H9 (cell line): ENCODE results near the gene ATG12. TPM values are rescaled to one million over a fixed set of nuclear protein-coding genes. Genes with fewer than 3 reads are reported as not detected.

Experiments used
- DNase-seq: peaks from one replicate; pipeline ENCODE4 v3.0.0-alpha.2; 2017
- H2AFZ ChIP-seq: one replicate; pipeline ENCODE4 v1.6.1; 2013; ENCODE audit warnings: mild to moderate bottlenecking, low read length, control low read depth, moderate library complexity
- H2AK5ac ChIP-seq: 2 replicates; pipeline ENCODE4 v1.6.1; 2013; ENCODE audit warnings: low read length, control low read depth, mixed read lengths; ENCODE audit not compliant: insufficient read length
- H2BK120ac ChIP-seq: one replicate; pipeline ENCODE4 v1.6.1; 2013; ENCODE audit warnings: low read depth, mild to moderate bottlenecking, low read length, control low read depth, inconsistent platforms; ENCODE audit not compliant: poor library complexity, severe bottlenecking
- H2BK12ac ChIP-seq: 2 replicates; pipeline ENCODE4 v1.6.1; 2013; ENCODE audit warnings: low read length, control low read depth, mixed read lengths, low read depth; ENCODE audit not compliant: insufficient read length
- H2BK15ac ChIP-seq: 2 replicates; pipeline ENCODE4 v1.6.1; 2013; ENCODE audit warnings: low read depth, low read length, control low read depth
- H2BK20ac ChIP-seq: one replicate; pipeline ENCODE4 v1.6.1; 2013; ENCODE audit warnings: low read depth, mild to moderate bottlenecking, low read length, control low read depth, inconsistent platforms; ENCODE audit not compliant: poor library complexity, severe bottlenecking
- H2BK5ac ChIP-seq: 2 replicates; pipeline ENCODE4 v1.6.1; 2013; ENCODE audit warnings: low read length, control low read depth, mixed read lengths; ENCODE audit not compliant: insufficient read length
- H3K14ac ChIP-seq: 2 replicates; pipeline ENCODE4 v1.6.1; 2013; ENCODE audit warnings: low read length, control low read depth; ENCODE audit not compliant: insufficient read depth
- H3K18ac ChIP-seq: 2 replicates; pipeline ENCODE4 v1.6.1; 2013; ENCODE audit warnings: low read depth, mild to moderate bottlenecking, mixed read lengths, low read length, control low read depth; ENCODE audit not compliant: insufficient read length
- H3K23ac ChIP-seq: 2 replicates; pipeline ENCODE4 v1.6.1; 2013; ENCODE audit warnings: low read length, control low read depth, mixed read lengths, low read depth; ENCODE audit not compliant: insufficient read length
- H3K23me2 ChIP-seq: 2 replicates; pipeline ENCODE4 v1.6.1; 2013; ENCODE audit warnings: low read depth, mild to moderate bottlenecking, mixed read lengths, low read length, control low read depth; ENCODE audit not compliant: insufficient read length, poor library complexity, severe bottlenecking
- H3K27ac ChIP-seq: 2 replicates; pipeline ENCODE4 v1.5.1; 2013; ENCODE audit warnings: low read length, control low read depth, mixed read lengths, low read depth; ENCODE audit not compliant: insufficient read length
- H3K27me3 ChIP-seq: 2 replicates; pipeline ENCODE4 v1.6.1; 2013; ENCODE audit warnings: low read length, control low read depth, inconsistent platforms; ENCODE audit not compliant: insufficient read depth
- H3K4ac ChIP-seq: 2 replicates; pipeline ENCODE4 v1.6.1; 2013; ENCODE audit warnings: low read depth, mild to moderate bottlenecking, control low read depth, inconsistent platforms, low read length, moderate library complexity
- H3K4me1 ChIP-seq: 2 replicates; pipeline ENCODE4 v1.6.1; 2013; ENCODE audit warnings: low read length, control low read depth, inconsistent platforms; ENCODE audit not compliant: insufficient read depth
- H3K4me2 ChIP-seq: 2 replicates; pipeline ENCODE4 v1.6.1; 2013; ENCODE audit warnings: low read length, control low read depth, mixed read lengths; ENCODE audit not compliant: insufficient read length, insufficient read depth
- H3K56ac ChIP-seq: 2 replicates; pipeline ENCODE4 v1.6.1; 2013; ENCODE audit warnings: low read depth, mild to moderate bottlenecking, mixed read lengths, low read length, control low read depth; ENCODE audit not compliant: insufficient read length
- H3K79me1 ChIP-seq: 2 replicates; pipeline ENCODE4 v1.6.1; 2013; ENCODE audit warnings: low read depth, mild to moderate bottlenecking, moderate library complexity, low read length, control low read depth, inconsistent platforms; ENCODE audit not compliant: insufficient read depth, poor library complexity, severe bottlenecking
- H3K79me2 ChIP-seq: 2 replicates; pipeline ENCODE4 v1.6.1; 2013; ENCODE audit warnings: low read length, control low read depth, inconsistent platforms; ENCODE audit not compliant: insufficient read depth
- H3K9ac ChIP-seq: 2 replicates; pipeline ENCODE4 v1.6.1; 2013; ENCODE audit warnings: low read length, control low read depth, mixed read lengths; ENCODE audit not compliant: insufficient read length; ENCODE audit errors: extremely low read depth
- H3K9me3 ChIP-seq: one replicate; pipeline ENCODE4 v1.6.1; 2013; ENCODE audit warnings: low read depth, low read length, inconsistent platforms; ENCODE audit not compliant: control insufficient read depth
- H3T11ph ChIP-seq: one replicate; pipeline ENCODE4 v1.6.1; 2013; ENCODE audit warnings: mild to moderate bottlenecking, low read length, control low read depth, inconsistent platforms
- H4K20me1 ChIP-seq: one replicate; pipeline ENCODE4 v1.6.1; 2013; ENCODE audit not compliant: control insufficient read depth, insufficient read length, insufficient read depth
- H4K5ac ChIP-seq: 2 replicates; pipeline ENCODE4 v1.6.1; 2013; ENCODE audit warnings: low read depth, mild to moderate bottlenecking, mixed read lengths, low read length, control low read depth; ENCODE audit not compliant: insufficient read length
- H4K8ac ChIP-seq: replicated peaks from 2 replicates; pipeline ENCODE4 v1.6.1; 2013; ENCODE audit warnings: low read length, control low read depth, mixed read lengths, low read depth; ENCODE audit not compliant: insufficient read length
- H4K91ac ChIP-seq: 2 replicates; pipeline ENCODE4 v1.6.1; 2013; ENCODE audit warnings: low read depth, mild to moderate bottlenecking, moderate library complexity, mixed read lengths, low read length, control low read depth; ENCODE audit not compliant: insufficient read length
- H3K27ac Mint-ChIP-seq, 3 experiments: 2 replicates in 2 of 3; 3 replicates in 1 of 3; pipeline ENCODE4 v1.8.0; 2020 to 2021; ENCODE audit warnings: mixed read lengths in 3 of 3, mild to moderate bottlenecking in 1 of 3, moderate library complexity in 1 of 3
- H3K27me3 Mint-ChIP-seq: 2 replicates; pipeline ENCODE4 v1.8.0; 2021; ENCODE audit warnings: low read depth, mild to moderate bottlenecking, moderate library complexity, mixed read lengths
- H3K36me3 Mint-ChIP-seq, 3 experiments: 2 replicates in 2 of 3; 3 replicates in 1 of 3; pipeline ENCODE4 v1.8.0; 2020 to 2021; ENCODE audit warnings: low read depth in 3 of 3, mixed read lengths in 3 of 3; ENCODE audit not compliant: insufficient read depth in 1 of 3
- H3K4me1 Mint-ChIP-seq, 2 experiments: 2 replicates each; pipeline ENCODE4 v1.8.0; 2020; ENCODE audit warnings: mixed read lengths in 2 of 2
- H3K4me3 Mint-ChIP-seq, 2 experiments: 2 replicates in 1 of 2; 3 replicates in 1 of 2; pipeline ENCODE4 v1.8.0; 2020 to 2021; ENCODE audit warnings: mild to moderate bottlenecking in 2 of 2, mixed read lengths in 2 of 2, moderate library complexity in 1 of 2
- H3K9me3 Mint-ChIP-seq, 2 experiments: 2 replicates in 1 of 2; 3 replicates in 1 of 2; pipeline ENCODE4 v1.8.0; 2020; ENCODE audit warnings: mild to moderate bottlenecking in 2 of 2, mixed read lengths in 2 of 2, moderate library complexity in 1 of 2
- WGBS: extraction: QIAGEN DNeasy Blood & Tissue Kit; methylation state at CpG from one replicate; pipeline ENCODE4 v1.1.7; 2013; ENCODE audit warnings: missing lambda C conversion rate, low lambda C conversion rate, mixed read lengths; ENCODE audit not compliant: insufficient read length; ENCODE audit errors: extremely low coverage; 5-methylcytosine and 5-hydroxymethylcytosine counted together
- total RNA-seq: library from RNA; stranded (reverse); gene quantifications from 2 replicates; pipeline ENCODE4 v1.2.1, GENCODE V29; 2021
- TF ChIP-seq, protein P1 (sequence below): fragments of 200-600 bp; sonication (generic); conservative IDR thresholded peaks from 3 replicates; pipeline ENCODE4 v1.8.0; 2021; ENCODE audit warnings: antibody characterized with exemption, mild to moderate bottlenecking

The ATG12 gene
- total RNA-seq, 1 experiment from 2014 or later, result 52.9 TPM

DNA sequence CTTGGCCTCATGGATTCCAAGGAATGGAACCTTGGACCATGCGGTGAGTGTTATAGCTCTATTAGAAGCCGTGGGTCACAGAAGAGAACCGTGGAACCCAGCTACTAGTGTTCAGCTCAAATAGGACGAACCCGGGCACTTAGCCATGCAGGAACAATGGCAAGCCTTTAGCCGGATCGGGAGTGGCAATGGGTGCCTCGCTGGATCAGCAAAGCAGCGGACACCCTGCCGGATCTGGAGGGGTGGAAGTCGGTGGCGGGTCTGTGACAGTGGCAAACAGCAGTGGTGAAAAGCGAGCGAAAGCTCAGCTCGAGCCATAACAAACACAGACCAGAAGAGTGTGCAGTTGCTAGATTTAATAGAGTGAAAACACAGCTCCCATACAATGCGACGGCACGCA lies 22.5 kb downstream of the ATG12 start:
- H3K79me1 ChIP-seq, result no peaks in the 10 kb centered on the region
- no peaks in the 10 kb centered on the region for H3K4me1 ChIP-seq
- H3K9me3 Mint-ChIP-seq, result peaks cover 0 to under 1% of the 10 kb centered on the region in 2 experiments; a peak in 2 of 5 replicates
- H3K27ac ChIP-seq, result no peak overlapping the region
- peaks cover 26% of the 10 kb centered on the region for H3K27me3 Mint-ChIP-seq
- H4K20me1 ChIP-seq, result no peaks in the 10 kb centered on the region
- H3K4me1 Mint-ChIP-seq, result peaks cover 16 to 18% of the 10 kb centered on the region in 2 experiments
- no peak overlapping the region for H2AFZ ChIP-seq
- no peak overlapping the region for H4K91ac ChIP-seq
- no peaks in the 10 kb centered on the region for H3K9me3 ChIP-seq
- H2BK20ac ChIP-seq, result no peak overlapping the region
- no peak overlapping the region for H3K14ac ChIP-seq
- H3K56ac ChIP-seq, result no peak overlapping the region
- no peak overlapping the region for H2BK15ac ChIP-seq
- no peak overlapping the region for H3K18ac ChIP-seq
- peaks cover 9% of the 10 kb centered on the region; the same call in 1 of the 2 replicates for H3K27me3 ChIP-seq
- no peak overlapping the region for H3K23ac ChIP-seq
- no CpG with 5 or more reads among the region's 18 CpGs for WGBS
- no peaks in the 10 kb centered on the region for H3K79me2 ChIP-seq
- no peak overlapping the region for H3T11ph ChIP-seq
- no peak overlapping the region for H4K8ac ChIP-seq
- no peak overlapping the region for H2BK5ac ChIP-seq
- DNase-seq, result no peak
- H3K36me3 Mint-ChIP-seq, result no peaks in the 10 kb centered on the region; a peak in 1 of 7 replicates
- H2AK5ac ChIP-seq, result no peak overlapping the region
- no peak overlapping the region for H3K4ac ChIP-seq
- H4K5ac ChIP-seq, result no peak overlapping the region
- no peak overlapping the region for H3K4me3 Mint-ChIP-seq
- H3K23me2 ChIP-seq, result peaks cover 7% of the 10 kb centered on the region
- no peak overlapping the region for H2BK120ac ChIP-seq
- no peak overlapping the region for H3K4me2 ChIP-seq
- H3K27ac Mint-ChIP-seq, result no peak overlapping the region
- TF ChIP-seq, protein P1, sequence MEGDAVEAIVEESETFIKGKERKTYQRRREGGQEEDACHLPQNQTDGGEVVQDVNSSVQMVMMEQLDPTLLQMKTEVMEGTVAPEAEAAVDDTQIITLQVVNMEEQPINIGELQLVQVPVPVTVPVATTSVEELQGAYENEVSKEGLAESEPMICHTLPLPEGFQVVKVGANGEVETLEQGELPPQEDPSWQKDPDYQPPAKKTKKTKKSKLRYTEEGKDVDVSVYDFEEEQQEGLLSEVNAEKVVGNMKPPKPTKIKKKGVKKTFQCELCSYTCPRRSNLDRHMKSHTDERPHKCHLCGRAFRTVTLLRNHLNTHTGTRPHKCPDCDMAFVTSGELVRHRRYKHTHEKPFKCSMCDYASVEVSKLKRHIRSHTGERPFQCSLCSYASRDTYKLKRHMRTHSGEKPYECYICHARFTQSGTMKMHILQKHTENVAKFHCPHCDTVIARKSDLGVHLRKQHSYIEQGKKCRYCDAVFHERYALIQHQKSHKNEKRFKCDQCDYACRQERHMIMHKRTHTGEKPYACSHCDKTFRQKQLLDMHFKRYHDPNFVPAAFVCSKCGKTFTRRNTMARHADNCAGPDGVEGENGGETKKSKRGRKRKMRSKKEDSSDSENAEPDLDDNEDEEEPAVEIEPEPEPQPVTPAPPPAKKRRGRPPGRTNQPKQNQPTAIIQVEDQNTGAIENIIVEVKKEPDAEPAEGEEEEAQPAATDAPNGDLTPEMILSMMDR, result no peak
- H2BK12ac ChIP-seq, result no peak overlapping the region
- no peak overlapping the region for H3K9ac ChIP-seq
